GM19025 (cell line): Measurements from ENCODE around the gene OR2B6.
"Not testable (repeated sequence)": the region's sequence is repeated elsewhere in the genome, so short reads cannot be mapped to it uniquely, and the experiment has no call there.

Experiments used
- ATAC-seq: cut with Tn5 transposase; IDR thresholded peaks from one replicate; pipeline ENCODE4 v1.9.1; 2021; ENCODE audit warnings: mild to moderate bottlenecking, low read depth, moderate library complexity; ENCODE audit not compliant: unreplicated experiment

Gene OR2B6

DNA sequence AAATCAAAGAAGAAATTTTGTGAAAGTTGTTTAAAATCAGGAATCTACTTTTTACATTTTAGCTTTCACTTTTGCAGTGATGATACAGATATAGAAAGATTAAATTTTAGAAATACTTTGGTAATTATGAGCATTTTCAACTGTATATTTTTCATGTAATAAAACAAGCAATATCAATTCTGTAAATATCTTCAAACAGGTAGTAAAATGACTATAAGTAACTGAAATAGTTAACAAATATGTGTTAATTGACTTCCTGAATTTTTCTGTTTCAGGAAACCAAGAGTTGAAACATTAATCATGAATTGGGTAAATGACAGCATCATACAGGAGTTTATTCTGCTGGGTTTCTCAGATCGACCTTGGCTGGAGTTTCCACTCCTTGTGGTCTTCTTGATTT lies at the start of gene OR2B6:
Gene OR2B6, plus strand, starts transcription at position 301 of the 400 bp plus-strand sequence. Its CDS starts 0 bp downstream, at position 301.
- no peak for ATAC-seq

DNA sequence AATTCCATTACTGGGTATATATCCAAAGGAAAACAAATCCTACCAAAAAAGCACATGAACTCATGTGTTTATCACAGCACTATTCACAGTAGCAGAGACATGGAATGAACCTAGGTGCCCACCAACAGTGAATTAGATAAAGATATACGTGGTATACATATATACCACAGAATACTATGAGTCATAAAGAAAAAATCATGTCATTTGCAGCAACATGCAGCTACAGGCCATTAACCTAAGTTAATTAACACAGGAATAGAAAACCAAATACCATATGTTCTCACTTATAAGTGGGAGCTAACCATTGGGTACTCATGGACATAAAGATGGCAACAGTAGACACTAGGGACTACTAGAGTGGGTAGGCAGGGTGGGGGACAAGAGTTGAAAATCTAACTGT lies 49.0 kb upstream of the OR2B6 start:
- ATAC-seq, result no peak

DNA sequence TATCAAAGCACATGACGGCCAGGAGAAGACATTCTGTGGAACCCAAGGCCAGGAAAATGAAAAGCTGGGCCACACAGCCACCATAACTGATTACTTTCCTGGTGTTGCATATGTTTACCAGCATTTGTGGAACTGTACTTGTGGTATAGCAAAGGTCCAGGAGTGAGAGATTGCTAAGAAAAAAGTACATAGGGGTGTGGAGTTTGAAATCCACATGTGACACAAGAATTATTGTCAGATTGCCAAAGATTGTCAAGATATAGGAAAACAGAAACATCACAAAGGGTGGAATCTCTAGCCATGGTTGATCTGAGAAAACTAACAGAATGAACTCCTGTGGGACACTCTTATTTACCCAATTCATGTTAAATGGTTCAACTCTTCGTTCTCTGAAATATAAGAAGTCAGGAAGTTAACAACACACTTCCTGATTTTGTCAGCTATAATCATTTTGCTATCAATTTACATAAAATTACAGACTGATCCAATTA lies 45.0 kb upstream of the OR2B6 start, which contains the start of gene OR2B2:
Gene OR2B2, minus strand, starts transcription at position 441 of the 491 bp plus-strand sequence. Its CDS starts 77 bp downstream, at position 364.
- ATAC-seq, result no peak

DNA sequence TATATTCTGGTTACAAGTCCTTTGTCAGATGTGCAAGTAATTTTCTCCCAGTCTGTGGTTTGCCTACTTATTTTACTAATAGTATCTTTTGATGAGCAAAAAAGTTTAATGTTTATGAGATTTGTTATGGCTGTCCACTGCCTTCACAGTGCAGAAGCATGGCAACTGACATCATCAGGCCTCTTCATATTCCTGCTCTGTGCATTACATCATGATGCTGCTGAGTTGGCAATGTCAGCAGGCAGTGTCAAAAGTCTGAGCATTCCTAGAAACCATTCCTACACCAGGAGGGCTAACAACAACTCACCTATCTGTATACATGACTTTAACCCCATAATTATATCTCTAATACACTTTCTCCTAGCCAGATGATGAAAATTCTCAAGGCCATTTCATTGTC lies 34.1 kb upstream of the OR2B6 start:
- ATAC-seq, result no peak

DNA sequence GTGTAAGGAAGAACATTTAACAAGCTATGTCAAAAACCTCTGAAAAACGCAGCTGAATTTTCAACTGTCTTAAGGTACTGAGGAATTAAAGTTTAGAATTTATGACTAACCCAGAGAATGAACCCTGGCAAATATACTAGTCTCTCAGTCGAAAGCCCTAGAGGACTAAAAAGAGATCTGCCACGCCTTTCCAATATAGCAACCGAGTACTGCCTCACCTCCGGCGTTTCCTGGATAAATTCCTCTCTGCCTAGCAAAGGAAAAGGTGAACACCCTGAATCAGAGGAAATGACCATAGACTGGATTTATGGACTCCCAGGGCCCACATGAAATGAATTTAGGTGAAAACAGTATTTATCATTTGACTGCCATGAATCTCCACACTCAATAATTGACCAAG lies 32.9 kb upstream of the OR2B6 start:
- no peak for ATAC-seq

DNA sequence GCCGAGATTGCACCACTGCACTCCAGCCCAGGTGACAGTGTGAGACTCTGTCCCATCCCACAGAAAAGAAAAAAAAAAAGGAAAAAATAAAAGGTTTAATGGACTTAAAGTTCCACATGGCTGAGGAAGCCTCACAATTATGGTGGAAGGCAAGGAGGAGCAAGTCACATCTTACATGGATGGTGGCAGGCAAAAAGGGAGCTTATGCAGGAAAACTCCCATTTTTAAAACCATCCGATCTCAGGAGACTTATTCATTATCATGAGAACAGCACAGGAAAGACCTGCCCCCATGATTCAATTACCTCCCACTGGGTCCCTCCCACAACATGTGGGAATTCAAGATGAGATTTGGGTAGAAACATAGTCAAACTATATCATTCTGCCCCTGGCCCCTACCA lies 29.0 kb upstream of the OR2B6 start:
- not testable (repeated sequence) for ATAC-seq

DNA sequence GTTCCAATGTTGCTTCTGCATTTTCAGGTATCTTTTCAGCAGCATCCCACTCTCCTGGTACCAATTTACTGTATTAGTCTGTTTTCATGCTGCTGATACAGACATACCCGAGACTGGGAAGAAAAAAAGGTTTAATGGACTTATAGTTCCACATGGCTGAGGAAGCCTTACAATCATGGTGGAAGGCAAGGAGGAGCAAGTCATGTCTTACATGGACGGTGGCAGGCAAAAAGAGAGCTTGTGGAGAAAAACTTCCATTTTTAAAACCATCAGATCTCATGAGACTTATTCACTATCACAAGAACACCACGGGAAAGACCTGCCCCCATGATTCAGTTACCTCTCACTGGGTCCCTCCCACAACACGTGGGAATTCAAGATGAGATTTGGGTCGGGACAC lies 27.1 kb upstream of the OR2B6 start:
- not testable (repeated sequence) for ATAC-seq

DNA sequence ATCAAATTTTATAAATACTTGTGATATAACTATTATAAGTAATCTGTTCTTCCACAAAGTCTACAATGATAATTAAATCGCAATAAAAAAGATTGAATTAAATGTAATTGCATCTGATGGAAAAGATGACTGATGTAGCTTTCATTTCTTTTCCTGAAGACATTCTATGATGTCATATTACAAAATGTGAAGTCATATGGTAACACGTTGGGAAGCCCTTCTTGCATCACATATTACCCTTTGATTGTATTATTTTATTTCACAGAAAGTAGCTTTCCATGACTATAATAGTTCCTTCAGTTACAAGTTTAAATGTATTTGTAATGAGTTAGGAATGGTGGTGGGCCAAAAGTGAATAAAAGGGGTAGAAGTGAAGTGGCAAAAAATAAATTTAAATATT lies 25.8 kb upstream of the OR2B6 start:
- ATAC-seq, result no peak

DNA sequence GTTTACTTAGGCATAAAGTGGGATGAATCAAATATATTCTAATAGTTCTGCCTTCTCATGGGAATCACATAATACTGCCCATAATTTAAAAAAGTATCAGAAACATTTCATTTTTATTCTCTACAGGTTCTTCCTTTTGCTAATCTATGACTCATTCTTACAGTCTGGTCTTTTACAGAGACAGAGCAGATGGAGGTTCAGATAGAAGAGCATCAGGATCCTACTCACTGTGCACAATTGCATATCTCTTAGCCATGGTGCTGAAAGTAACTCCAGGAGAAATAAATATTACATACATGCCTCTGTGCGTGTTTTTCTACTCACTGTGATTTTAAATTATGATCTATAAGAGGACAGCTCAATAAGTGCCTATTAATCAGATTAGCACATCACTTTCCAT lies 16.3 kb upstream of the OR2B6 start:
- ATAC-seq, result no peak

DNA sequence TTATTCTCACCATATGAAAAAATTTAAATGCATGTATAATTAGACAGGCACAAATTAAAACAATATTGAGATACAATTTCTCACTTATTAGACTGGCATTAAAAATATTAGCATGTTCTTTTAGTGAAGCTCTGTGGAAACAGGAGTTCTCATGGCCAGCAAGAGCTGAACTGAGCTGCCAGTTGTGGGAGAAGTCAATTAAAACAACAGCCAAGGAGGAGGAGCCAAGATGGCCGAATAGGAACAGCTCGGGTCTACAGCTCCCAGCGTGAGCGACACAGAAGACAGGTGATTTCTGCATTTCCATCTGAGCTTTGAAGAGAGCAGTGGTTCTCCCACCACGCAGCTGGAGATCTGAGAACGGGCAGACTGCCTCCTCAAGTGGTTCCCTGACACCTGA lies 14.0 kb upstream of the OR2B6 start:
- ATAC-seq, result not testable (repeated sequence)

DNA sequence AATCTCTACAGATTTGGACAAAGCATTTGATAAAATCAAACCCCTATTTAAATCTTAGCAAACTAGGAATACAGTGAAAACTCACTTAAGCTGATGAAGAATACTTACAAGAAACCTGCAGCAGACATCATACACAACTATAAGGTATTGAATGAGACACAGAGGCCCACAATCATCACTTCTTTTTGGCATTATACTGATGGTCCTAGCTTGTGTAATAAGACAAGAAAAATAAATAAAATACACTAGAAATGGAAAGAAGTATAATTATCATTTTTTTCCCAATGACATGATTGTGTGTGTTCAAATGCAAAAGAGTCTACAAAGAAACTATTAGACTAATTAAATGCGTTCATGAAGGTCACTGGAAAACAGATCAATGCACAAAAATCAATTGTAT lies 8.8 kb upstream of the OR2B6 start:
- no peak for ATAC-seq

DNA sequence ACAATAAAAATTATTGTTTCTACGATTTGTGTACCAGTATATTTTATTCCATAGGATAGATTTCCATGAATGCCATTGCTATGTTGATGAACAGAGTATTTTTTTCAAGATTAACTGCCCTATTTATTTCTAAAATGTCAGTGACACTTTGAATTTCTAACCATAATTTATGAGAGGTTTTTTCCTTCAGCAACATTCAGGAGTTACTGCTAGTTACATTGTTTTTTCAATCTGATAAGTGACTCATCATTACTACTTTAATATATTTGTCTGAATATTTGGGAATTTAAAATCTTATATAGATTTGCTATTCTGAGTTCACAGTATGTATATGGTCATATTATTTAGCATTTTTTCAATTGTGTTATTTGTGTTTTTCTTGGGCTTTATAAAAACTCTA lies 6.0 kb upstream of the OR2B6 start:
- no peak for ATAC-seq

DNA sequence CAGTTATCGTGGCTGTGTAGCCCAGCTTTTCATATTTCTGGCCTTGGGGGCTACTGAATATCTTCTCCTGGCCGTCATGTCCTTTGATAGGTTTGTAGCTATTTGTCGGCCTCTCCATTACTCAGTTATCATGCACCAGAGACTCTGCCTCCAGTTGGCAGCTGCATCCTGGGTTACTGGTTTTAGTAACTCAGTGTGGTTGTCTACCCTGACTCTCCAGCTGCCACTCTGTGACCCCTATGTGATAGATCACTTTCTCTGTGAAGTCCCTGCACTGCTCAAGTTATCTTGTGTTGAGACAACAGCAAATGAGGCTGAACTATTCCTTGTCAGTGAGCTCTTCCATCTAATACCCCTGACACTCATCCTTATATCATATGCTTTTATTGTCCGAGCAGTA lies 475 bp downstream of the OR2B6 start:
- no peak for ATAC-seq

DNA sequence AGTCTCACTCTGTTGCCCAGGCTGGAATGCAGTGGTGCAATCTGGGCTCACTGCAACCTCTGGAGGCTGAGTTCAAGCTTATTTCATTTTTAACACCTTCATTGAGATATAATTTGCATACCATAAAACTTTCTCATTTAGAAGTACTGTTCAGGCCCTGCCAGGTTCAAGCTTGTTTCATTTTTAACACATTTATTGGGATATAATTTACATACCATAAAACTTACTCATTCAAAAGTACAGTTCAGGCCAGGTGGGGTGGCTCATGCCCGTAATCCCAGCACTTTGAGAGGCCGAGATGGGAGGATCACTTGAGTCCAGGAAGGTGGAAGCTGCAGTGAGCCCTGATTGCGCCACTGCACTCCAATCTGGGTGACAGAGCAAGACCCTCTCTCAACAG lies 5.5 kb downstream of the OR2B6 start:
- no peak for ATAC-seq

DNA sequence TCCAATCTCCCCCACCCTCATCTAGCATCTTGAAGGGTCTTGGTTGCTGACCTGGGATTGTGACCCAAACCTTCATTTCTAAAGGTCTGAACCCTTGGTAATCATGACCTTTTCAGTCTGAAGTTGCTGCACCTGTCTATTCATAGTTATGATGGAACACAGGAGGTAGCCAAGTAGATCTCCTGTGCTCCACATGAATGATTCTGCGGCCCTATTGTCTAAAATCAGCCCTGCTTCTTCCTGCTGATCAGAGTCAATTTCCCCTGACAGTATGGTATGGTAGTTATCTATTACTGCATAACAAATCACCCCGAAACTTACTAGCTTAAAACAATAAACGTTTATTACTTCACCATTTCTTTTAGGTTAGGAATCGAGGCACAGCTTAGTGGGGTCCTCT lies 9.0 kb downstream of the OR2B6 start:
- ATAC-seq, result no peak

DNA sequence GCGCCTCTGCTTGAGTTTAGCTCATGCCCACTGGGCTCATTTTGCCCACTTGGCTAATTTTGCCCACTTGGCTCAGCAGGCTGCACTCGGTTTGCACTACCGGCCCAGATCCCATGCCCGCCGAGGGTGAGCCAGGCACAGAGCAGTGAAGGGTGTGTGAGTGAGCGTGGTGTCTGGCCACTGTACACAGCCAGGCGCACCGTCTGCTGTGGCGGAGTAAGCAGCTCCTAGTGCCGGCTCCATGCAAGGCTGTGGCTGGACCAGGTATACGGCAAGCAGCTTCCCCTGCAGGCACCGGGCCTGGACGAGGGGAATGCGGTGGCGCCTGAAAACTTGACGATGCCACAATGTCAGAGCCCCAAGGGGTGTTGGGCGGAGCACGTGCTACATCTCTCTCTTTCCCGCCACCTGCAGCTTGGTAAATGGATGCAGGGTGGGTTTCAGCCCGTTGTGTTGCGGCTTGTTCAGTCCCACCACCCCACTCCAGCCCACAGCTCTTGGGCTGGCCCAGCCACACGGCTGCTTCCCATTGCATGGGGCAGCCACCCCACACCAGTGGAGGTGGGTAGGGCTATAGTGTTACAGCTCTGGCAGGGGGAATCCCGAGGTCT lies 9.9 kb downstream of the OR2B6 start:
- ATAC-seq, result no peak

DNA sequence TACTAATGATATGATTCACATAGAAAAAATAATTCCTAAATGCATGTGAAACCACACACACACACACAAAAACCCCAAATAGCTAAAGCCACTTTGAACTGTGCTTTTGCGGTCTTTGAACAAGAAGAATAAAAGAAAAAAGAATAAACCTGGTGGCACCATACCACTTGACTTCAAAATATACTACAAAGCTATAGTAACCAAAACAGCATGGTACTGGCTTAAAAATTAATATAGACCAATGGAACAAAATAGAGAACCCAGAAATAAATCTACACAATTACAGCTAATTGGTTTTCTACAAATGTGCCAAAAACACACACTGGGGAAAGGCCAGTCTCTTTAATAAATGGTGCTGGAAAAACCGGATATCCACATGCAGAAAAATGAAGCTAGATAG lies 13.4 kb downstream of the OR2B6 start:
- no peak for ATAC-seq

DNA sequence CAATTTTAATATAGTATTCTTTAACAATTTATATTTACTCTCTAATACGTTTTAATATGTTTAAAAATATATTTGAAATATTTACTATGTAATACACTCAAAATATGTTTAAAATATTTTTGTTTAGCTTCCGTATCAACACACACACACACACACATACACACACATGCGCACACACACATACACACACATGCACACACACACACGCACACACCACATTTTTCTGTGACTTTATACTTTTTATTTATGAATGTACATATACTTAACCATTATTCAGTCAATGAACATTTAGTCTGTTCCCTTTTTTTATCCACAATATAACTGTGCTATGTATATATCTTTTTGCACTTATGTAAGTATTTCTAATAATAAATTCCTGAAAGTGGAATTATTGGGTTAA lies 15.7 kb downstream of the OR2B6 start:
- ATAC-seq, result no peak

DNA sequence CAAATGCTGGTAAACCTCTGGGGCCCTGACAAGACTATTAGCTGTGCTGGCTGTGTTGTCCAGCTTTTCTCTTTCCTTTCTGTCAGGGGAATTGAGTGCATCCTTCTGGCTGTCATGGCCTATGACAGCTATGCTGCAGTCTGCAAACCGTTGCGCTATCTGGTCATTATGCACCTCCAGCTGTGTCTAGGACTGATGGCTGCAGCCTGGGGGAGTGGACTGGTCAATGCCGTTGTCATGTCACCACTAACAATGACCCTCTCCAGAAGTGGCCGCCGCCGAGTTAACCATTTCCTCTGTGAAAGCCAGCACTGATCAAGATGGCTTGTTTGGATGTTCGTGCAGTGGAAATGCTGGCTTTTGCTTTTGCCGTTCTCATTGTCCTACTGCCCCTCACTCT lies 20.3 kb downstream of the OR2B6 start:
- no peak for ATAC-seq

DNA sequence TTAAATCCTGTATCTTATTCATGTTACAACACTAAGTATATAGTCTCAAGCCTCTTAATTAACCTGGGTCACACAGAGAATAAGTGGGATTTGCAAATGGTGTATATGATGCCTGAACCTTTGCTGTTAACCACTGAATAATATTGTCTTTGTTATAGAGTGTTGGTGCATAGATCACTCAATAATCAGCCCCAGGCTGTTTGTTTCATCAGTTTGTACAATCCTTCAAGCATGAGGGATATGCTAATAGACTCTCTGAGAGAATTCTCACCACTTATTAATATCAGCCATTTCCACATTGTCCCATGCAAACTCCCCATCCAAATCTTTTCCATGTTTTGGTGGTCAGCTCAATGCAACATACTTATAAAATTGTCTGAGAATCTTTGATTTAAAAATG lies 21.7 kb downstream of the OR2B6 start:
- ATAC-seq, result no peak

DNA sequence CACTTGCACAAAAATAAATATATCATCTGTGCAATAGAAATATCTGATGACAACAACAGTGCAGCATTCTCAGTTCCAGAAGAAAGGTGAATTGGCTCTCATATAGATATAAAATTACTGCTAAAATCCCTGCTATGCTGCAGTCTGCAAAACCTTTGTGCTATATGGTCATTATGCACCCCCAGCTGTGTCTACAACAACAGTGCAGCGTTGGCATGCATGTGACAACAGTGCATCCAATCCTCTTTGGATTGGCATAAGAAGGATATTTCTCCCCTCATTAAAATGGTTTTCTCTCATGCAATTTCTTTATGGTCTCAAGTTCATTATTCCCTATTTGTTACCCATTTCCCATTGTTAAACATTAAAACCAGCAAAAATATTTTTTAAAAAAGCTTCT lies 23.1 kb downstream of the OR2B6 start:
- no peak for ATAC-seq

DNA sequence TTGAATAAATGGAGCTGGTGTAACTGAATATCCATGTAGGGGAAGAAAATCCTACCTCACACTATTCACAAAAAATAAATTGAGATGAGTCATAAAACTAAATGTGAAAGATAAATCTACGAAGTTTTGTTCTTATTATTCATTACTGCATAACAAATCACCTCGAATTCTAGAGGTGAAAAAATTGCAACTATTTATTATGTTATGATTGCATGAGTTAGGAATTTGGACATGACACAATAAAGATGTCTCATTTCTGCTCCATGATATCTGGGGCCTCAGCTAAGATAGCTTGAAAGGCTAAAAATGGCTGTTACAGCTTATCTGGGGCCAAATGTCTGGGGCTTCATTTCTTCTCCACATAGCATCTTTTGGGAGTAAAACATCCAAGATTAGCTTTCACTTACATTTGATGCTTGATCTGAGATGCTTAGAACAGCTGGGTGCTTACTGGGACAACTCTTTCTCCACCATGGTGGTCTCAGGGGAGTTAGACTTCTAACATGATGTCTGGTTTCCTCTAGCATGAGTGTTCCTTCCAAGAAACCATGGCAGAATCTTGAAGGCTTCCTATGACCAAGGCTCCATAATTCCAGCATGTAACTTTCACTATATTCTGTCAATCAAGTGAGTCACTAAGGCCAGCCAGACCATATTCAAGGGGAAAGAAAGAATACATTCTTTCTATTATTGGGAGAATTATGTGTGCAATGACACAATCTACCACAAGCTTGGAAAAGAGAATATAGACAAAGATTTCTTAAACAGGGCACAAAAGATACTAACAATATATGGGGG lies 30.1 kb downstream of the OR2B6 start:
- no peak for ATAC-seq
